A549 (cell line): ENCODE results near the gene CD207. TPM values are rescaled to one million over a fixed set of nuclear protein-coding genes. Genes with fewer than 3 reads are reported as not detected.

Experiments
- ATAC-seq, 2 experiments: fragments of 200-7000 bp in 1 of 2; fragments of >200 bp in 1 of 2; cut with Nextera tagmentation in 1 of 2; cut with Tn5 transposase in 1 of 2; 3 replicates each; pipeline versions ENCODE4 v1.8.0 to v1.9.1; 2018 to 2020; ENCODE audit warnings: mild to moderate bottlenecking in 1 of 2, moderate library complexity in 1 of 2
- CTCF ChIA-PET: fragments of 300-600 bp; sonication (Branson Sonifier 250); formaldehyde crosslinking; extraction: SDS; loops from one replicate; lab custom pipeline; 2021; ENCODE audit warnings: antibody characterized with exemption, inconsistent platforms; lab: Yijun Ruan, JAX
- POLR2A ChIA-PET: fragments of 350-600 bp; formaldehyde crosslinking; extraction: SDS; loops from one replicate; lab custom pipeline; 2021; ENCODE audit warnings: antibody characterized with exemption, inconsistent platforms; lab: Yijun Ruan, JAX
- DNase-seq, 2 experiments: peaks; one replicate each; pipeline versions ENCODE4 v3.0.0 to v3.0.0-alpha.2; 2011 to 2016; ENCODE audit warnings: low read depth in 1 of 2, low spot score in 1 of 2
- FAIRE-seq: peaks from 2 replicates; lab custom pipeline; 2011; peaks lifted over from hg19 to GRCh38; lab: Jason Lieb, UNC
- H3K27ac ChIP-seq, 2 experiments: fragments of >200 bp; sonication (Bioruptor Twin); formaldehyde crosslinking; 3 replicates each; pipeline ENCODE4 v1.5.1; 2016 to 2017
- H3K4me1 ChIP-seq: fragments of >200 bp; sonication (Bioruptor Twin); formaldehyde crosslinking; 3 replicates; pipeline ENCODE4 v1.6.1; 2016
- H3K4me2 ChIP-seq: fragments of >200 bp; sonication (Bioruptor Twin); formaldehyde crosslinking; 3 replicates; pipeline ENCODE4 v1.6.1; 2016
- H3K4me3 ChIP-seq: fragments of >200 bp; sonication (Bioruptor Twin); formaldehyde crosslinking; 3 replicates; pipeline ENCODE4 v1.5.1; 2016
- H3K9me3 ChIP-seq: fragments of >200 bp; sonication (Bioruptor Twin); formaldehyde crosslinking; 3 replicates; pipeline ENCODE4 v1.6.1; 2016
- FOSB ChIP-seq: fragments of 250-450 bp; sonication (Bioruptor Pico); IDR thresholded peaks from 2 replicates; pipeline ENCODE4 v1.5.0; 2020; ENCODE audit warnings: mild to moderate bottlenecking, moderate library complexity
- FOSL2 ChIP-seq, 2 experiments: fragments of 450-650 bp in 1 of 2; fragments of >200 bp in 1 of 2; sonication (Bioruptor Twin) in 1 of 2; formaldehyde crosslinking; IDR thresholded peaks; 2 replicates each; pipeline versions ENCODE4 v1.5.0 to v1.6.1; 2016 to 2020; ENCODE audit warnings: mild to moderate bottlenecking in 1 of 2, moderate library complexity in 1 of 2
- GATA3 ChIP-seq: IDR thresholded peaks from 2 replicates; pipeline ENCODE4 v1.6.1; 2012; ENCODE audit warnings: borderline replicate concordance
- HDAC2 ChIP-seq: fragments of 200-600 bp; sonication (generic); IDR thresholded peaks from 2 replicates; pipeline ENCODE4 v1.6.1; 2016
- HEYL ChIP-seq: fragments of 250-450 bp; sonication (Bioruptor Pico); IDR thresholded peaks from 2 replicates; pipeline ENCODE4 v1.8.0; 2021; ENCODE audit warnings: mild to moderate bottlenecking, moderate library complexity
- HOXA7 ChIP-seq: fragments of 250-450 bp; sonication (Bioruptor Pico); IDR thresholded peaks from 2 replicates; pipeline ENCODE4 v1.5.0; 2020; ENCODE audit warnings: mild to moderate bottlenecking, moderate library complexity
- KDM1A ChIP-seq: fragments of 200-600 bp; sonication (generic); IDR thresholded peaks from 2 replicates; pipeline ENCODE4 v1.6.1; 2016; ENCODE audit warnings: low read depth, mild to moderate bottlenecking
- MAFK ChIP-seq: fragments of 450-650 bp; IDR thresholded peaks from 2 replicates; pipeline ENCODE4 v1.6.1; 2014; ENCODE audit not compliant: partially characterized antibody
- MYC ChIP-seq: IDR thresholded peaks from 2 replicates; pipeline ENCODE4 v1.6.1; 2012; ENCODE audit warnings: mild to moderate bottlenecking, inconsistent platforms, low read length, improper control_type of control experiment, borderline replicate concordance
- NR3C1 ChIP-seq: fragments of >200 bp; sonication (Bioruptor Twin); formaldehyde crosslinking; IDR thresholded peaks from 3 replicates; pipeline ENCODE4 v1.6.1; 2017
- PHF8 ChIP-seq: fragments of 200-600 bp; sonication (generic); IDR thresholded peaks from 2 replicates; pipeline ENCODE4 v1.6.1; 2016; ENCODE audit warnings: low read depth, mild to moderate bottlenecking, antibody characterized with exemption, moderate library complexity, borderline replicate concordance
- POLR2A ChIP-seq: IDR thresholded peaks from 2 replicates; pipeline ENCODE4 v1.6.1; 2012; ENCODE audit warnings: mild to moderate bottlenecking, low read length
- RARB ChIP-seq: fragments of 250-450 bp; sonication (Bioruptor Pico); IDR thresholded peaks from 2 replicates; pipeline ENCODE4 v1.8.0; 2021; ENCODE audit warnings: mild to moderate bottlenecking, moderate library complexity
- RFX5 ChIP-seq: fragments of 450-650 bp; IDR thresholded peaks from 2 replicates; pipeline ENCODE4 v1.7.1; 2014; ENCODE audit warnings: antibody characterized with exemption, mild to moderate bottlenecking, moderate library complexity
- RNF2 ChIP-seq: fragments of 200-600 bp; sonication (generic); IDR thresholded peaks from 2 replicates; pipeline ENCODE4 v1.6.1; 2016; ENCODE audit warnings: low read depth, mild to moderate bottlenecking, antibody characterized with exemption, moderate library complexity, borderline replicate concordance
- ZC3H11A ChIP-seq: fragments of 450-650 bp; IDR thresholded peaks from 2 replicates; pipeline ENCODE4 v1.6.1; 2014; ENCODE audit warnings: antibody characterized with exemption, mild to moderate bottlenecking
- ZFP36 ChIP-seq: fragments of 450-650 bp; IDR thresholded peaks from 2 replicates; pipeline ENCODE4 v1.6.1; 2014; ENCODE audit warnings: borderline replicate concordance; ENCODE audit not compliant: partially characterized antibody
- ZNF302 ChIP-seq: fragments of 250-450 bp; sonication (Bioruptor Pico); IDR thresholded peaks from 2 replicates; pipeline ENCODE4 v1.9.0; 2021; ENCODE audit warnings: inconsistent platforms, mild to moderate bottlenecking, moderate library complexity
- ZSCAN20 ChIP-seq: fragments of 250-450 bp; sonication (Bioruptor Pico); IDR thresholded peaks from 2 replicates; pipeline ENCODE4 v1.8.0; 2022; ENCODE audit warnings: mild to moderate bottlenecking, moderate library complexity
- WGBS: methylation state at CpG from one replicate; pipeline ENCODE4 v1.1.6; 2017; ENCODE audit errors: missing lambda C conversion rate; 5-methylcytosine and 5-hydroxymethylcytosine counted together
- polyA plus RNA-seq, 4 experiments: library from polyadenylated mRNA; depleted of rRNA in 3 of 4; stranded (reverse); fragments of >200 nt; fragmentation: RNase III in 1 of 4; extraction: RNeasy Plus Mini Kit Qiagen cat#74134 plus additional on column Dnase treatment in 1 of 4; gene quantifications; 2 replicates in 3 of 4; 3 replicates in 1 of 4; pipeline ENCODE4 v1.2.3, GENCODE V29; 2011 to 2017
- TF ChIP-seq, protein P1 (sequence below): fragments of >200 bp; sonication (Bioruptor Twin); formaldehyde crosslinking; IDR thresholded peaks from 2 replicates; pipeline ENCODE4 v1.6.1; 2016
- TF ChIP-seq, protein P2 (sequence below): fragments of 150-350 bp; IDR thresholded peaks from 2 replicates; pipeline ENCODE4 v1.6.1; 2014; ENCODE audit warnings: low read depth, mild to moderate bottlenecking, low read length
- TF ChIP-seq, protein P3 (sequence below): fragments of 450-650 bp; IDR thresholded peaks from 2 replicates; pipeline ENCODE4 v1.6.1; 2014; ENCODE audit warnings: antibody characterized with exemption
- TF ChIP-seq, protein P4 (sequence below): fragments of 200-600 bp; sonication (generic); IDR thresholded peaks from 2 replicates; pipeline ENCODE4 v1.6.1; 2016; ENCODE audit warnings: antibody characterized with exemption, mild to moderate bottlenecking, moderate library complexity
- TF ChIP-seq, protein P5 (sequence below): IDR thresholded peaks from 2 replicates; pipeline ENCODE4 v1.6.1; 2012

CD207 gene
- polyA plus RNA-seq, 2 of the 4 experiments (the other 2 are of a cell fraction), result 0.05 TPM; not detected in 1

DNA sequence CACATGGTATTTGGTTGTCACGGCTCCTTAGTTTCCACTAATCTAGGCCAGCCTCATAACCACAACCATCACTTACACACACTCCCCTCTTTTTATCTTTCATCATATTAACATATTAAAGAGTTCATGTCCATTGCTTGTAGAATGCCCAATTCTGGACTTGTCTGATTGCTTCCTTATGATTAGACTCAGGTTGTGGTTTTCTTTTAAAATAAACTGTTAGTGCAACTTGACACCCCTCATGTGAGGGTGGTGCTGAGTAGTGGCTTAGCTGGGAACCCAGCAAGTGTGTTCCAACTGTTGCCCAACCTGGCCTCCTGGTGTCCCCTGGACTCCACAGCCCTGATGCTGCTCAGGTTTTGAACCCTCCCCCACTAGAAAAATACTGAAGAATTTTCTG is 20.1 kb upstream of the CD207 start:
- FAIRE-seq, result no peak

DNA sequence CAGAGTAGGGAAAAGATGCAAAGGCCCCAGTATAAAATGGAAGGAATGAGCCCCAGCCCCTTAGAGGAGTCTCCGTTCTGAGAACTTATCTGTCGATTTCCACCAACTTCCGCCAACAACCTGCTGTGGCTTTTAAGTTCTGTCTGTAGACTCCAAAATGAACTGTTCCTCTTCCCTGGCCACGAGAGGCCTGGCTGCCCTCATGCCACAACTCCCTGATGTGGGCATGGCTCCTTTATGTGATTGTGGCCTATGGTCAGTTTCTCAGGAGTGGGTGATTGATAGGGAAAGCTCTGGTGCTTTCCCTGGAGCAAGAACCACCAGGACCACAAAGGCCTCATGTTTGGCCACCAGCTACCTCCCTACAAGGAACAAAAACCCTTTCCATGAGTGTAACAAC is 18.8 kb upstream of the CD207 start:
- no peak for FAIRE-seq
- POLR2A ChIA-PET, result no interaction called here
- no peaks in the 10 kb centered on the region for H3K4me1 ChIP-seq
- no peak for TF ChIP-seq KDM1A
- TF ChIP-seq HOXA7, result no peak
- no peak for TF ChIP-seq PHF8
- TF ChIP-seq MAFK, result no peak
- TF ChIP-seq HDAC2, result no peak
- TF ChIP-seq FOSB (CRISPR knock-in tag), result no peak
- TF ChIP-seq ZC3H11A, result no peak
- TF ChIP-seq, protein P1, sequence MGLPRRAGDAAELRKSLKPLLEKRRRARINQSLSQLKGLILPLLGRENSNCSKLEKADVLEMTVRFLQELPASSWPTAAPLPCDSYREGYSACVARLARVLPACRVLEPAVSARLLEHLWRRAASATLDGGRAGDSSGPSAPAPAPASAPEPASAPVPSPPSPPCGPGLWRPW, result no peak
- no peak for TF ChIP-seq ZNF302 (CRISPR knock-in tag)
- TF ChIP-seq ZSCAN20 (CRISPR knock-in tag), result no peak
- TF ChIP-seq RARB (CRISPR knock-in tag), result no peak
- no peak for TF ChIP-seq POLR2A
- TF ChIP-seq, protein P2, sequence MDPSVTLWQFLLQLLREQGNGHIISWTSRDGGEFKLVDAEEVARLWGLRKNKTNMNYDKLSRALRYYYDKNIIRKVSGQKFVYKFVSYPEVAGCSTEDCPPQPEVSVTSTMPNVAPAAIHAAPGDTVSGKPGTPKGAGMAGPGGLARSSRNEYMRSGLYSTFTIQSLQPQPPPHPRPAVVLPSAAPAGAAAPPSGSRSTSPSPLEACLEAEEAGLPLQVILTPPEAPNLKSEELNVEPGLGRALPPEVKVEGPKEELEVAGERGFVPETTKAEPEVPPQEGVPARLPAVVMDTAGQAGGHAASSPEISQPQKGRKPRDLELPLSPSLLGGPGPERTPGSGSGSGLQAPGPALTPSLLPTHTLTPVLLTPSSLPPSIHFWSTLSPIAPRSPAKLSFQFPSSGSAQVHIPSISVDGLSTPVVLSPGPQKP, result no peak
- TF ChIP-seq ZFP36, result no peak
- no peak for TF ChIP-seq RFX5
- DNase-seq, result no peak
- no peak overlapping the region for H3K4me2 ChIP-seq
- WGBS, result 63% methylated on average over 4 of the region's 4 CpGs
- CTCF ChIA-PET, result interaction anchor here (0.9 to 5.3 kb wide), 2 partner anchors 16 to 28 kb away, joined by 3 to 43 read pairs; no protein-coding TSS in a partner anchor
- no peak overlapping the region for H3K4me3 ChIP-seq
- H3K27ac ChIP-seq, result no peak overlapping the region
- no peaks in the 10 kb centered on the region for H3K9me3 ChIP-seq
- no peak for ATAC-seq

More for the DNA sequence above, 20.1 kb upstream of the CD207 start:
- ChIA-PET CTCF (interaction anchor here (1.1 to 5.3 kb wide), 4 partner anchors 9 to 92 kb away, joined by 5 to 43 read pairs (median 20); no protein-coding TSS in a partner anchor), POLR2A (no interaction called here)
- no peaks in the 10 kb centered on the region for H3K9me3 ChIP-seq
- no peak overlapping the region for H3K27ac ChIP-seq
- no peak overlapping the region for H3K4me2 ChIP-seq
- 71% methylated on average over 1 of the region's 1 CpG for WGBS
- DNase-seq (no peak), ATAC-seq (no peak)
- no peaks in the 10 kb centered on the region for H3K4me1 ChIP-seq
- H3K4me3 ChIP-seq, result no peak overlapping the region
- TF ChIP-seq, protein P3, sequence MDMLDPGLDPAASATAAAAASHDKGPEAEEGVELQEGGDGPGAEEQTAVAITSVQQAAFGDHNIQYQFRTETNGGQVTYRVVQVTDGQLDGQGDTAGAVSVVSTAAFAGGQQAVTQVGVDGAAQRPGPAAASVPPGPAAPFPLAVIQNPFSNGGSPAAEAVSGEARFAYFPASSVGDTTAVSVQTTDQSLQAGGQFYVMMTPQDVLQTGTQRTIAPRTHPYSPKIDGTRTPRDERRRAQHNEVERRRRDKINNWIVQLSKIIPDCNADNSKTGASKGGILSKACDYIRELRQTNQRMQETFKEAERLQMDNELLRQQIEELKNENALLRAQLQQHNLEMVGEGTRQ, result no peak
- TF ChIP-seq NR3C1, result no peak
- TF ChIP-seq FOSL2 (IDR thresholded peaks at IDR 0.05), result no peak
- TF ChIP-seq FOSL2 (CRISPR knock-in tag; IDR thresholded peaks at IDR 0.05), result no peak
- TF ChIP-seq RFX5, result no peak
- TF ChIP-seq, protein P4, sequence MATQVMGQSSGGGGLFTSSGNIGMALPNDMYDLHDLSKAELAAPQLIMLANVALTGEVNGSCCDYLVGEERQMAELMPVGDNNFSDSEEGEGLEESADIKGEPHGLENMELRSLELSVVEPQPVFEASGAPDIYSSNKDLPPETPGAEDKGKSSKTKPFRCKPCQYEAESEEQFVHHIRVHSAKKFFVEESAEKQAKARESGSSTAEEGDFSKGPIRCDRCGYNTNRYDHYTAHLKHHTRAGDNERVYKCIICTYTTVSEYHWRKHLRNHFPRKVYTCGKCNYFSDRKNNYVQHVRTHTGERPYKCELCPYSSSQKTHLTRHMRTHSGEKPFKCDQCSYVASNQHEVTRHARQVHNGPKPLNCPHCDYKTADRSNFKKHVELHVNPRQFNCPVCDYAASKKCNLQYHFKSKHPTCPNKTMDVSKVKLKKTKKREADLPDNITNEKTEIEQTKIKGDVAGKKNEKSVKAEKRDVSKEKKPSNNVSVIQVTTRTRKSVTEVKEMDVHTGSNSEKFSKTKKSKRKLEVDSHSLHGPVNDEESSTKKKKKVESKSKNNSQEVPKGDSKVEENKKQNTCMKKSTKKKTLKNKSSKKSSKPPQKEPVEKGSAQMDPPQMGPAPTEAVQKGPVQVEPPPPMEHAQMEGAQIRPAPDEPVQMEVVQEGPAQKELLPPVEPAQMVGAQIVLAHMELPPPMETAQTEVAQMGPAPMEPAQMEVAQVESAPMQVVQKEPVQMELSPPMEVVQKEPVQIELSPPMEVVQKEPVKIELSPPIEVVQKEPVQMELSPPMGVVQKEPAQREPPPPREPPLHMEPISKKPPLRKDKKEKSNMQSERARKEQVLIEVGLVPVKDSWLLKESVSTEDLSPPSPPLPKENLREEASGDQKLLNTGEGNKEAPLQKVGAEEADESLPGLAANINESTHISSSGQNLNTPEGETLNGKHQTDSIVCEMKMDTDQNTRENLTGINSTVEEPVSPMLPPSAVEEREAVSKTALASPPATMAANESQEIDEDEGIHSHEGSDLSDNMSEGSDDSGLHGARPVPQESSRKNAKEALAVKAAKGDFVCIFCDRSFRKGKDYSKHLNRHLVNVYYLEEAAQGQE, result no peak
- TF ChIP-seq, protein P5, sequence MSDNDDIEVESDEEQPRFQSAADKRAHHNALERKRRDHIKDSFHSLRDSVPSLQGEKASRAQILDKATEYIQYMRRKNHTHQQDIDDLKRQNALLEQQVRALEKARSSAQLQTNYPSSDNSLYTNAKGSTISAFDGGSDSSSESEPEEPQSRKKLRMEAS, result no peak
- no peak for TF ChIP-seq ZNF302 (CRISPR knock-in tag)
- no peak for TF ChIP-seq GATA3
- no peak for TF ChIP-seq FOSB (CRISPR knock-in tag)
- TF ChIP-seq MYC, result no peak
- no peak for TF ChIP-seq MAFK
- no peak for TF ChIP-seq ZFP36
- TF ChIP-seq RNF2, result no peak
- TF ChIP-seq HEYL, result no peak
- no peak for TF ChIP-seq RARB (CRISPR knock-in tag)
- TF ChIP-seq, all 56 proteins: peak for 0
